MM.1S (cell line): Measurements from ENCODE around the gene GALNT7.

ENCODE experiments used
- DNase-seq: peaks from one replicate; pipeline ENCODE4 v3.0.0-alpha.2; 2015
- H2AFZ ChIP-seq: fragments of 300-600 bp; sonication (generic); 2 replicates; pipeline ENCODE4 v1.6.0; 2016; ENCODE audit warnings: antibody characterized with exemption, low read length
- H3F3A ChIP-seq: fragments of 300-600 bp; sonication (generic); 2 replicates; pipeline ENCODE4 v1.6.1; 2016; ENCODE audit warnings: mild to moderate bottlenecking, antibody characterized with exemption, low read length, moderate library complexity, mixed read lengths; ENCODE audit not compliant: insufficient read depth
- H3K27ac ChIP-seq: fragments of 300-600 bp; sonication (generic); 2 replicates; pipeline ENCODE4 v1.5.1; 2016; ENCODE audit warnings: mild to moderate bottlenecking, low read length
- H3K27me3 ChIP-seq: fragments of 300-600 bp; sonication (generic); replicated peaks from 2 replicates; pipeline ENCODE4 v1.6.0; 2016; ENCODE audit warnings: low read length; ENCODE audit not compliant: insufficient read depth
- H3K36me3 ChIP-seq: fragments of 300-600 bp; sonication (generic); replicated peaks from 2 replicates; pipeline ENCODE4 v1.6.1; 2016; ENCODE audit warnings: mild to moderate bottlenecking, low read length, mixed read lengths; ENCODE audit not compliant: insufficient read depth
- H3K4me1 ChIP-seq: fragments of 300-600 bp; sonication (generic); 2 replicates; pipeline ENCODE4 v1.6.1; 2016; ENCODE audit warnings: low read length, mixed read lengths
- H3K4me2 ChIP-seq: fragments of 300-600 bp; sonication (generic); 2 replicates; pipeline ENCODE4 v1.6.0; 2016; ENCODE audit warnings: low read depth, low read length
- H3K4me3 ChIP-seq: fragments of 300-600 bp; sonication (generic); 2 replicates; pipeline ENCODE4 v1.5.1; 2016; ENCODE audit warnings: low read length, mixed read lengths
- H3K79me2 ChIP-seq: fragments of 300-600 bp; sonication (generic); 2 replicates; pipeline ENCODE4 v1.6.1; 2016; ENCODE audit warnings: mixed run types, low read length, mixed read lengths
- H3K9ac ChIP-seq: fragments of 300-600 bp; sonication (generic); 2 replicates; pipeline ENCODE4 v1.6.1; 2016; ENCODE audit warnings: low read length, mixed read lengths
- H3K9me2 ChIP-seq: fragments of 300-600 bp; sonication (generic); replicated peaks from 2 replicates; pipeline ENCODE4 v1.6.1; 2016; ENCODE audit warnings: mild to moderate bottlenecking, low read length, mixed read lengths; ENCODE audit not compliant: insufficient read depth
- H3K9me3 ChIP-seq: fragments of 300-600 bp; sonication (generic); replicated peaks from 2 replicates; pipeline ENCODE4 v1.6.1; 2016; ENCODE audit warnings: mild to moderate bottlenecking, low read length, mixed read lengths; ENCODE audit not compliant: insufficient read depth
- H4K20me1 ChIP-seq: fragments of 300-600 bp; sonication (generic); 2 replicates; pipeline ENCODE4 v1.6.1; 2016; ENCODE audit warnings: mild to moderate bottlenecking, low read length, moderate library complexity, mixed read lengths; ENCODE audit not compliant: insufficient read depth
- EZH2 ChIP-seq: fragments of 300-600 bp; sonication (generic); optimal IDR thresholded peaks from 2 replicates; pipeline ENCODE3; 2017; ENCODE audit warnings: low read depth, mild to moderate bottlenecking, antibody characterized with exemption, low read length, mixed read lengths
- EZH2phosphoT487 ChIP-seq: fragments of 300-600 bp; sonication (generic); IDR thresholded peaks from 2 replicates; pipeline ENCODE4 v1.6.1; 2018; ENCODE audit warnings: antibody characterized with exemption, low read length
- TF ChIP-seq, protein P1 (sequence below): fragments of 300-600 bp; sonication (generic); IDR thresholded peaks from 2 replicates; pipeline ENCODE4 v1.5.1; 2016; ENCODE audit warnings: antibody characterized with exemption, low read length, mixed read lengths

Gene GALNT7

DNA sequence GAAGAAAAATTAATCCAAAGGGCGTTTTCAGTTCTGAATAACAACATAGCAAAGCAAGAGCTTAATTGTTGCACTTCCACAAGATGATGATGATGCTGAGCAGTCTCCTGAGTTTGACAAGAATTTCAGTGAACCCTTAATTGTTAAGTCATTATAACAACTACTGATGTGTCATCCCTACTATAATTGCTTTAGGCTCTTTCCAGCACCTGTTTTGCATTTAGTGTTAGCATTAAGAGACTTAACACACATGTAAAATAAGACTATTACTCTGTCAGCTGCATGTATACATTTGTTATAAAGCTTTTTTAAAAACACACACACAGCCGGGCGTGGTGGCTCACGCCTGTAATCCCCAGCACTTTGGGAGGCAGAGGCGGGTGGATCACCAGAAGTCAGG is 37.9 kb upstream of the GALNT7 start:
- no peak for DNase-seq
- H3K9me2 ChIP-seq, result no peaks in the 10 kb centered on the region
- H2AFZ ChIP-seq, result no peak overlapping the region

DNA sequence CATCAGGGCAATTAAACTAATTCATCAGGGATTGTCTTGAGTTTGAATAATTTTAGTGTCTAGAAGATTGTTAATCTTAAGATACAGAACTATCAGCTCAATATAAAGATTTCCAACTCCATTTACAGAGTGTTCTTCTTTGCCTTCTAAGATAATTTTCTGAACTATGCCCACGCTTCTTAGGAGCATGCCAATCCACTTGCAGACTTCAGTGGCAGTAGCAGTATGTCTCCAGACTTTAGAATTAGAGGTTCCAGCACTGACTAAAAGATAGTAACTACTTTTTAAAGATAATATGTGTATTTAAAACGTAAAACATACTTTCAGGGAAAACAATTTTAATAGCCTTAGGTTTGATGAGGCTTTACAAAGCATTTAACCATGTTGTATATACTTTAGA is 34.2 kb upstream of the GALNT7 start:
- Histone ChIP-seq H2AFZ (no peak overlapping the region), H3K36me3 (no peaks in the 10 kb centered on the region), H3F3A (no peaks in the 10 kb centered on the region; the same call in 1 of the 2 replicates), H3K4me1 (peaks cover 19% of the 10 kb centered on the region), H3K9me2 (no peaks in the 10 kb centered on the region), H3K9ac (no peak overlapping the region), H3K4me2 (no peak overlapping the region), H3K4me3 (no peak overlapping the region), H3K9me3 (no peaks in the 10 kb centered on the region), H3K79me2 (no peaks in the 10 kb centered on the region), H3K27me3 (no peaks in the 10 kb centered on the region), H4K20me1 (no peaks in the 10 kb centered on the region), H3K27ac (no peak overlapping the region)
- TF ChIP-seq EZH2phosphoT487, result no peak
- TF ChIP-seq, protein P1, sequence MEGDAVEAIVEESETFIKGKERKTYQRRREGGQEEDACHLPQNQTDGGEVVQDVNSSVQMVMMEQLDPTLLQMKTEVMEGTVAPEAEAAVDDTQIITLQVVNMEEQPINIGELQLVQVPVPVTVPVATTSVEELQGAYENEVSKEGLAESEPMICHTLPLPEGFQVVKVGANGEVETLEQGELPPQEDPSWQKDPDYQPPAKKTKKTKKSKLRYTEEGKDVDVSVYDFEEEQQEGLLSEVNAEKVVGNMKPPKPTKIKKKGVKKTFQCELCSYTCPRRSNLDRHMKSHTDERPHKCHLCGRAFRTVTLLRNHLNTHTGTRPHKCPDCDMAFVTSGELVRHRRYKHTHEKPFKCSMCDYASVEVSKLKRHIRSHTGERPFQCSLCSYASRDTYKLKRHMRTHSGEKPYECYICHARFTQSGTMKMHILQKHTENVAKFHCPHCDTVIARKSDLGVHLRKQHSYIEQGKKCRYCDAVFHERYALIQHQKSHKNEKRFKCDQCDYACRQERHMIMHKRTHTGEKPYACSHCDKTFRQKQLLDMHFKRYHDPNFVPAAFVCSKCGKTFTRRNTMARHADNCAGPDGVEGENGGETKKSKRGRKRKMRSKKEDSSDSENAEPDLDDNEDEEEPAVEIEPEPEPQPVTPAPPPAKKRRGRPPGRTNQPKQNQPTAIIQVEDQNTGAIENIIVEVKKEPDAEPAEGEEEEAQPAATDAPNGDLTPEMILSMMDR, result no peak
- no peak for TF ChIP-seq EZH2
- DNase-seq, result no peak

More for the DNA sequence above, 37.9 kb upstream of the GALNT7 start:
- H3K36me3 ChIP-seq, result no peaks in the 10 kb centered on the region
- no peaks in the 10 kb centered on the region for H3K27me3 ChIP-seq
- H3K9ac ChIP-seq, result no peak overlapping the region
- H3K27ac ChIP-seq, result no peak overlapping the region
- H3K4me1 ChIP-seq, result peaks cover 19% of the 10 kb centered on the region
- no peak overlapping the region for H3K4me3 ChIP-seq
- H3F3A ChIP-seq, result no peaks in the 10 kb centered on the region; the same call in 1 of the 2 replicates
- H3K9me3 ChIP-seq, result no peaks in the 10 kb centered on the region
- no peaks in the 10 kb centered on the region for H4K20me1 ChIP-seq
- H3K79me2 ChIP-seq, result no peaks in the 10 kb centered on the region
- H3K4me2 ChIP-seq, result no peak overlapping the region
- TF ChIP-seq, protein P1, result no peak
- TF ChIP-seq EZH2phosphoT487 (no peak), EZH2 (no peak)

DNA sequence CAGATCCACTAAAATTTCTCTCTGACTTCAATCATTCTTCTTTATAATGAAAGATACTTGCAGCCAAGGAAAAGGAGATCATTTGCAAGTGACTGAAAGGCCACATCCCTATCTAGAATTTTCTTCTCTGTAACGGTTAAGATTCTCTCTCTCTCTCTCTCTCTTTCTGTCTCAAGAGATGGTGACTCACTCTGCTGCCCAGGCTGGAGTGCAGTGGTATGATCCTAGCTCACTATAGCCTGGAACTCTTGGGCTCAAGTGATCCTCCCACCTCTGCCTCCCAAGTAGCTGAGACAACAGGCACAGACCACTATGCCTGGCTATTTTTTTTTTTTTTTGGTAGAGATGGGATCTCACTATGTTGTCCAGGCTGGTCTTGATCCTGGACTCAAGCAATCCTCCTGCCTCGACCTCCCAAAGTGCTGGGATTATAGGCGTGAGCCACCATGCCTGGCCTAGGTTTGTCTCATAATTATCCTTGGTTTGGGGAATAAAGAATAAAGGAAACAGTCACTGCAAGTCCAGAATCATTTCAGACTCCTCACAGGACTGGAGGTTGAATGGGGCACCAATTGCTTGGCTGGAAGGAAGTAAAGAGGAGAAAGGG is 33.3 kb upstream of the GALNT7 start:
- DNase-seq, result no peak
- Histone ChIP-seq H3K9ac (no peak overlapping the region), H2AFZ (no peak overlapping the region), H3K9me2 (no peaks in the 10 kb centered on the region), H3F3A (no peaks in the 10 kb centered on the region; the same call in 1 of the 2 replicates), H3K4me1 (peaks cover 19% of the 10 kb centered on the region), H4K20me1 (no peaks in the 10 kb centered on the region), H3K4me2 (no peak overlapping the region), H3K4me3 (no peak overlapping the region), H3K27me3 (no peaks in the 10 kb centered on the region), H3K9me3 (no peaks in the 10 kb centered on the region), H3K36me3 (no peaks in the 10 kb centered on the region), H3K79me2 (no peaks in the 10 kb centered on the region), H3K27ac (no peak overlapping the region)
- TF ChIP-seq EZH2phosphoT487, result no peak
- TF ChIP-seq, protein P1, result no peak
- TF ChIP-seq EZH2, result no peak
